Activated naive CD8-positive, alpha-beta T cell (primary cell): ENCODE data around the gene CLDN5.

ENCODE experiments used
- H3K27ac Mint-ChIP-seq: one replicate; pipeline ENCODE4 v1.8.0; 2021; ENCODE audit warnings: mixed read lengths
- H3K27me3 Mint-ChIP-seq: one replicate; pipeline ENCODE4 v1.8.0; 2021; ENCODE audit warnings: mixed read lengths
- H3K36me3 Mint-ChIP-seq: one replicate; pipeline ENCODE4 v1.8.0; 2021; ENCODE audit warnings: mixed read lengths
- H3K4me1 Mint-ChIP-seq: one replicate; pipeline ENCODE4 v1.8.0; 2021; ENCODE audit warnings: low read depth, mixed read lengths
- H3K4me3 Mint-ChIP-seq: one replicate; pipeline ENCODE4 v1.8.0; 2021; ENCODE audit warnings: mild to moderate bottlenecking, mixed read lengths
- H3K9me3 Mint-ChIP-seq: one replicate; pipeline ENCODE4 v1.8.0; 2021; ENCODE audit warnings: low read depth, mixed read lengths

The CLDN5 gene

GRCh38 chr22:19524170-19525115, at the start of gene CLDN5:
TSS of gene CLDN5 (minus strand) at chr22:19524410. CDS start at chr22:19524255, 155 bp downstream.
- Mint-ChIP-seq H3K36me3 (no peaks in the 10 kb centered on the region), H3K4me1 (peaks cover 8% of the 10 kb centered on the region), H3K9me3 (no peaks in the 10 kb centered on the region), H3K27me3 (peaks cover 4% of the 10 kb centered on the region), H3K4me3 (peak within 1 kb of the TSS; percentile 80), H3K27ac (no peak within 1 kb of the TSS)

- no peak overlapping the region for H3K27ac Mint-ChIP-seq
- no peaks in the 10 kb centered on the region for H3K36me3 Mint-ChIP-seq
- peaks cover 7% of the 10 kb centered on the region for H3K4me1 Mint-ChIP-seq
- no peaks in the 10 kb centered on the region for H3K9me3 Mint-ChIP-seq
- H3K27me3 Mint-ChIP-seq, result no peaks in the 10 kb centered on the region
- H3K4me3 Mint-ChIP-seq, result no peak overlapping the region
These were observed 47.8 kb upstream of the CLDN5 start for GRCh38 chr22:19571995-19572394.

DNA sequence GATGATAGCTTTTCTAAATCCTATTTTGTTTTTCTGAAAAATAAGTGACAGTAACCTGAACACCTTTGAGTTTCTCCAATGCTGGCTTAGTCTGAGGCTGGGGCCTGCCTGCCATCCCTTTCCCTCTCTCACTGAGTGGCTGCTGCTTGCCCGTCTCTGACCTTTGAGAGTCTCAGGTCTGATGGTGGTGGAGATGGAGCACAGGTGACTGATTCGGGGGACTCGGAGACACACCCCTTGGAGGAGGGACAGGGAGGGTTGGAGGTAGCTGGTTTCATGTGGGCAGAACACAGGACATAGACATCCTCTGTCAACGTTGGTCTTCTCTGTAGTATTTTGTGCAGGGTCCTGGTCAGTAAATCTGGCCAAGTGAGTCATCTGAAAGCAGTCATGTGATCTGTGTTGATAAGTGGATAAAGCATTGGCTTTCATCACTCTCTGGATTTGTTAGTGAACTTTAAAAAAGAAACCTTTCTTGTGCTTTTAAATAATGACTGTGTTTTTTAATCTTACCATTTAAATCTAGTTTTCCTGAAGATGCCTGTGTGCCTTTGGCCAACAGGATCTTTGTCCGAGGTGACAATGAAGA, 47.1 kb upstream of the CLDN5 start:
- H3K27ac Mint-ChIP-seq, result no peak overlapping the region

GRCh38 chr22:19569976-19570375, 45.8 kb upstream of the CLDN5 start:
- H3K4me1 Mint-ChIP-seq, result no peaks in the 10 kb centered on the region
- no peak overlapping the region for H3K4me3 Mint-ChIP-seq
- H3K27me3 Mint-ChIP-seq, result no peaks in the 10 kb centered on the region
- no peaks in the 10 kb centered on the region for H3K9me3 Mint-ChIP-seq
- no peak overlapping the region for H3K27ac Mint-ChIP-seq
- H3K36me3 Mint-ChIP-seq, result no peaks in the 10 kb centered on the region

More for the DNA sequence above, 47.1 kb upstream of the CLDN5 start:
- Mint-ChIP-seq H3K4me3 (no peak overlapping the region), H3K27me3 (no peaks in the 10 kb centered on the region), H3K9me3 (no peaks in the 10 kb centered on the region), H3K4me1 (peaks cover under 1% of the 10 kb centered on the region), H3K36me3 (no peaks in the 10 kb centered on the region)

GRCh38 chr22:19569276-19569640, 45.0 kb upstream of the CLDN5 start:
- H3K36me3 Mint-ChIP-seq, result no peaks in the 10 kb centered on the region
- H3K4me1 Mint-ChIP-seq, result no peaks in the 10 kb centered on the region
- H3K4me3 Mint-ChIP-seq, result no peak overlapping the region
- no peaks in the 10 kb centered on the region for H3K27me3 Mint-ChIP-seq
- H3K27ac Mint-ChIP-seq, result no peak overlapping the region
- H3K9me3 Mint-ChIP-seq, result no peaks in the 10 kb centered on the region

DNA sequence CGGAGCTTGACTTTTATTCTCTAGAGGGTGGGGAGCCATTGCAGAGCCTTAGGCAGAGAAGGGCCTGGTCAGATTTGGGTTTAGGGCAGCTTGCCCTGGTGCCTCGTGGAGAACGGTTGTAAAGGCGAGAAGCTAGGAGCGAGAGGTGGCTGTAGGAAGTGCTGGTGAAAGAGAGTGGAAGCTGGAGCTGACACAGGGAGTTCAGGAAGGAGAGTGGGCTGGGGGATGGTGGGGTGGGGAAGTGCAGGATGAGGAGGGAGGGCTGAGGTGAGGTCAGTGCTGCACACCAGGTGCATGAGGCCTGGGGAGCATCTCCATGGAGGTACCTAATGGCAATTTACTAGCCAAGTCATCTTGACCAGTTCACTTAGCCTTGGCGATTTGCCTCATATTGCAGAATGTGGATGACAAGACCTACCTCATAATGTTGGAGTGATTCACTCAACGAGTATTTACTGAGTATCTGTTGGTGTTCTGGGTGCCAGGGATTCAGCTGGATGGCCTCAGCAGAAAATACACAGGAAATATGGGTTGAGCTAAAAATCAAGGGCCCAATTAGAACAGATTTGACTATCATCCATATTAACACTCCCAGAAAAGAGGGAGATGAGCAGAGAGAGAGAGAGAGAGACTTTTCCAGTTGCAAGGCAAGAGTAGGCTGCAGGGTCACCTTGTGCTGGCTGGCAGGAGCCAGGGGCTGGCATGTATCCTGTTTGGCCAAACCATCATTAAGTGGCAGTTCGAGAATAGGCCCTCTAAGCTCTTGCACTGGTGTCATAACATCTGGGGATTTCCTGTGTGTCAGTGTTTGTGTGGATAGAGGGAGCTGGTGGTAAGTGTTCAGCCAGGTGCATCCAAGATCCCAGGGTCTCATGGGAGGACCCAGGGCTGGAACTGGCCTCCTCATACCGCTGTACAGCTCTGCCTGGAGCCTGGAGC, 44.4 kb upstream of the CLDN5 start:
- Mint-ChIP-seq H3K27me3 (no peaks in the 10 kb centered on the region), H3K36me3 (no peaks in the 10 kb centered on the region), H3K27ac (no peak overlapping the region), H3K4me1 (no peaks in the 10 kb centered on the region), H3K9me3 (peaks cover 3% of the 10 kb centered on the region), H3K4me3 (no peak overlapping the region)

- H3K9me3 Mint-ChIP-seq, result peaks cover 4% of the 10 kb centered on the region
- H3K36me3 Mint-ChIP-seq, result no peaks in the 10 kb centered on the region
- no peaks in the 10 kb centered on the region for H3K4me1 Mint-ChIP-seq
- no peak overlapping the region for H3K27ac Mint-ChIP-seq
- no peak overlapping the region for H3K4me3 Mint-ChIP-seq
- no peaks in the 10 kb centered on the region for H3K27me3 Mint-ChIP-seq
These were observed 43.2 kb upstream of the CLDN5 start for GRCh38 chr22:19567157-19568009.

DNA sequence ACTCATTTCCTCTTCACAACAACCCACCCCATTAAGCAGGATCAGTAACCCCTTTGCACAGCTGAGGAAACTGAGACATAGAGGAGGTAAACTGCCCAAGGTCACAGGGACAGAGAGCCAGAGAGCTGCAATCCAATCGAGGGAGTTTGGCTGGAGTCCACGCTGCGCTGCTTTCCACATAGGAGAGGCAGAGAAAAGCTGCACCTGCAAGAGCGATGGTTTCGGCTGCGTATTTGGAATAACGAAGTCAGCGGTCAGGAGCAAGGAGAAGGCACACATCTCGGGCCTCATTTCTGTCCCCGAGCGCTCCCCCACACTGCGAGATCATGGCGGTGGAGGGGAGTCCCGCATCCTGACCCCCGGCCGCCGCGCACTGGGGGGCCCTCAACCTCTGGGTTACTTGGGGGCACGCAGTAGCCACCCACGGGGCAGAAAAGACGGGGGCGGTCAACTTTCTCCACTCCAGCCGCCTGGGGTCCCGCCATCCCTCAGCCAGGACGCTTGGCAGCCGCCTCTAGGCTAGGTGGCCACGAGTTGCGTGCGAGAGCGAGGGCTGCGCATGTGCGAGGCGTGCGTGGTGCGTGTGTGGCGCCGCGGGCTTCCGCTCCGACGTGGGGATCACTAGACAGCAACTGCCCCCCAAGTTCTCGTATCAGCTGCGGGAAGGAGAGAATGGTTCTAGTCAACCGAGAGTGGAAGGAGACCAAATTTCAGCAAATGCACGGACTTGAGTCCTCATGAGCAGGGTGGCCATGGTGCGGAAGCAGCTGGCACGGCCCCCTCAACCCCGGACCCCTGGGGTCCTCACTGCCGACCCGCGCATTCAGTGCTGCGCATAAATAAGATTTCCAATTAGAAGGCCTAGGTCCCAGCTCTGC, 42.3 kb upstream of the CLDN5 start:
- Mint-ChIP-seq H3K27ac (no peak overlapping the region), H3K36me3 (no peaks in the 10 kb centered on the region), H3K4me1 (no peaks in the 10 kb centered on the region), H3K4me3 (no peak overlapping the region), H3K9me3 (peaks cover 4% of the 10 kb centered on the region), H3K27me3 (no peaks in the 10 kb centered on the region)

DNA sequence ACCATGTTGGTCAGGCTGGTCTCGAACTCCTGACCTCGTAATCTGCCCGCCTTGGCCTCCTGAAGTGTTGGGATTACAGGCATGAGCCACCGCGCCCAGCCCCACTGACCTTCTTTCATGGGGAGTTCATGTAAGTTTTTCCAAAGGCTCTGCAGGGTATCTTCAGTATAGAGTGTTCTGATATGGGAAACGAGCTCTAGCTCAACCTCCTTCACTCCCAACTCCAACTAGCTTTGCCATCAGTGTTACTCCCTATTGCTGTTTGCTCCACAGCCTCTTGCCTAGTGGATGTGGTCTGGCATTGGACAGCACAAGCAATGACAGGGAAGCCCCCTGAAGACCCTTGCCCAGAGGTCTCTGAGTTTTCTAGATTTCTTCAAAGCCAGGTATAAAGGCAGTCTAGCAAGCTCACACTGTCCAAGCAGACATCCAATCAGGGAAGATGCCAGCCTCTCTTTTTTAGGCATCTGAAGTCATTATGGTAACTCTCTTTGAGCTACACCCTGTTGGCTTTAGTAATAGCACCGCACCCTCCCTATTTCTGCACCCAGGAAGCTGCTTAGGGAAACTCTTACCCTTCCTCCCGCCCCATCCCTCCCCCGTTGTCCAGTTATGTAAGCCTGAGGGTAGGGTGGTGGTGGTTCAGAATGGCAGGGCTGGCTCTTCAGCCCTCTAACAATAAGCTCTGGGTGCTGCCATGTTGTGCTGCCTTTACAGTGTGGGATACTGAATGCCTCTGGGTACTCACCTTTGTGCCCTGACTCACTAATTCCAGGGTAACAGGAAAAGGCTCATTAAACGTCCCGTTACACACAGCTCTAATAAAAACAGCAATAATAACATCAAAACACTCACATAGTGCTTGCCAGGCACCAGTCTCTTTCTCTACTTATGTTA, 41.4 kb upstream of the CLDN5 start:
- no peak overlapping the region for H3K4me3 Mint-ChIP-seq
- no peaks in the 10 kb centered on the region for H3K27me3 Mint-ChIP-seq
- peaks cover 4% of the 10 kb centered on the region for H3K9me3 Mint-ChIP-seq
- H3K4me1 Mint-ChIP-seq, result no peaks in the 10 kb centered on the region
- no peaks in the 10 kb centered on the region for H3K36me3 Mint-ChIP-seq
- no peak overlapping the region for H3K27ac Mint-ChIP-seq

DNA sequence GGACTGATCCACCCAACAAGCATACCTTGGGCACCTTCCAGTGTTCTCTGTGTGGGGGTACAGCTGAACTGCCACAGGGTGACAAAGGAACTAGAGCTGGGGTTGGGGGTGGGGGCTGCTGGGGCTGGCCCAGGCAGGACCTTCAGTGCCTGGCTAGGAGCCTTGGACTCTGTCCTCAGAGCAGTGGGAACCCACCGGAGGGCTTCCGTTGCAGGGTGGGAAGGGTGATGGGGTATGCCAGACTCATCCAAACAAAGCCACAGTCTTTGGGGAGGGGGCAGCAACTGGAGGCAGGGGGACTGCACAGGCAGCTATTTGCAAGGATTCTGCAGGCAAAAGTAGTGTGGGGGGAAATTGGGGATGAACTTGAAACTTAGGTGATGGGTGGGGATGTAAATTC, 35.7 kb upstream of the CLDN5 start:
- no peak overlapping the region for H3K27ac Mint-ChIP-seq
- no peaks in the 10 kb centered on the region for H3K36me3 Mint-ChIP-seq
- no peaks in the 10 kb centered on the region for H3K27me3 Mint-ChIP-seq
- no peak overlapping the region for H3K4me3 Mint-ChIP-seq
- no peaks in the 10 kb centered on the region for H3K4me1 Mint-ChIP-seq
- H3K9me3 Mint-ChIP-seq, result peaks cover 4% of the 10 kb centered on the region

GRCh38 chr22:19559324-19559811, 35.2 kb upstream of the CLDN5 start:
- Mint-ChIP-seq H3K9me3 (peaks cover 4% of the 10 kb centered on the region), H3K36me3 (no peaks in the 10 kb centered on the region), H3K4me3 (no peak overlapping the region), H3K4me1 (no peaks in the 10 kb centered on the region), H3K27me3 (no peaks in the 10 kb centered on the region), H3K27ac (no peak overlapping the region)

- H3K27me3 Mint-ChIP-seq, result no peaks in the 10 kb centered on the region
- H3K4me1 Mint-ChIP-seq, result no peaks in the 10 kb centered on the region
- peaks cover 3% of the 10 kb centered on the region for H3K36me3 Mint-ChIP-seq
- H3K4me3 Mint-ChIP-seq, result no peak overlapping the region
- no peak overlapping the region for H3K27ac Mint-ChIP-seq
- H3K9me3 Mint-ChIP-seq, result no peaks in the 10 kb centered on the region
These were observed 32.8 kb upstream of the CLDN5 start for GRCh38 chr22:19556963-19557545.
